GM11168 (cell line): ENCODE data around the gene CKAP2L.

Experiments used
- in situ Hi-C: fragments of 300-500 bp; cut with MboI; formaldehyde crosslinking; loops from one replicate; pipeline ENCODE4 v1.12.0; 2022; ENCODE audit warnings: low sequenced_read_pairs; ENCODE audit not compliant: unreplicated experiment

CKAP2L gene

DNA sequence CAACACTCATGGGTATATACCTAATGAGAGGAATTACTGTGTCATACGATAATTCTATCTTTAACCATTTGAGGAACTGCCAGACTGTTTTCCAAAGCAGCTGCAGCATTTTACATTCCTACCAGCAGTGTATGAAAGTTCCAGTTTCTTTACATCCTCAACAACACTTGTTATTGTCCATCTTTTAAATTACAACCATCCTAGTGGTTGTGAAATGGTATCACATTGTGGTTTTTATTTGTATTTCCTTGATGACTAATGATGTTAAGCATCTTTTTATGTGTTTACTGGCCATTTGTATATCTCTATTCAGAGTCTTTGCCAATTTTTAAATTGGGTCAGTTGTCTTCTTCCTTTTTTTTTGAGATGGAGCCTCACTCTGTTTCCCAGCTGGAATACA lies 4.0 kb upstream of the CKAP2L start:
- in situ Hi-C loops: no loop called here

DNA sequence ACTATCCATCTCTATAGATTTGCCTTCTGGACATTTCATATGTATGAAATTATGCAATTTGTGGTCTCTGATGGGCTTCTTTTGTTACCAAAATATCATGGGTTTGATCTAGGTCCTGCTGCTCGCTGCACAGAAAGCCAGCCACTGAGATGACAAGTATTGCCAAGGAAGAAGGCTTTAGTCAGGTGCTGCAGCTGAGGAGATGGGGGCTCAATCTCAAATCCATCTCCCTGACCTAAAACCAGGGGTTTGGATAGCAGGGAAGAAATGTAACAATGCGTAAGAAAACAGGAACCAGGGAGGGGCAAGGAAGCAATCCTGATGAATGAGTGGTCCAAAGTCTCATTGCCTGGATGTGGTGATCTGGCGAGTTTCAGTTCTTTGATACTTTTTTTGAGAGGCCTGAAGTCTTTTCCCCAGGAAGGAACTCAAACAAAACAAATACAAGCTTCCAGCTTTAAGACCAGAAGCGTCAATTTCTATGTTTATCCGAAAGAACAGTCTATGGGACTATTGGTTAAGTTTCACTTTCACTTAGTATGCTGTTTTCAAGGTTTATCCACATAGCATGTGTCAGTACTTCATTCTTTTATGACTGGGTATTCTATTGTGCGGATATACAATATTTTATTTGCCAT lies 3.4 kb upstream of the CKAP2L start:
- in situ Hi-C loops: no loop called here

DNA sequence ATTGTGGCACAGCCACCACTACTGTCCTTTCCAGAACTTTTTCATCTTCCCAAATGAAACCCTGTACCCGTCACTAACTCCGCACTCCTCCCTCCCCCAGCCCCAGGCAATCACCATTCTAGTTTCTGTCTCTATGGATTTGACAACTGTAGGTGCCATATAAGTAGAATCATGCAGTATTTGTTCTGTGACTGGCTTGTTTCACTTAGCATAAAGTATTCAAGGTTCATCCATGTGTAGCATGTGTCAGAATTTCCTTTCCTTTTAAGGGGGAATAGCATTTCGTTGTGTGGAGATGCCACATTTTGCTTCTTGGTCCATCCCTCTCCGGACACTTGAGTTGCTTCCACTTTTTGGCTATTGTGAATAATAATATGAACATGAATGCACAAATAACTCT lies 842 bp upstream of the CKAP2L start:
- in situ Hi-C loops: no loop called here

DNA sequence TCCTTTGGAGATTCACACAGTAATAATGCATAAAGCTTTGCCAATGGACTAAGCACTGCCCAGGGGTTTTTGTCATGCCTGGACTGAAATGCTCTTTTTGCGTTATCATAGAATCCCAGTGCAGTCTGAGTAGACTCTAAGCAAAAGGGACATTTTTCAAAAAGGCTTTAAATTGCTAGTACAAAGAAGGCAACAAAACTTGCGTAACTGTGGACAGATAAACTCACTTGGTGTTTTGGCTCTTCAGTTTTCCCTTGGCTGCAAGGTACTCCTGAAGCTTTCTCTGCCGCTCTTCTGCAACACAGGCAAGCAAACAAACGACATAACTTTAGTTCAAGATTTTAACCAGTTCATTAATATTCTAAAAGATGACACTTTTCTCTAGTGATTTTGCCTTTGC lies 2.1 kb downstream of the CKAP2L start:
- in situ Hi-C loops: no loop called here

DNA sequence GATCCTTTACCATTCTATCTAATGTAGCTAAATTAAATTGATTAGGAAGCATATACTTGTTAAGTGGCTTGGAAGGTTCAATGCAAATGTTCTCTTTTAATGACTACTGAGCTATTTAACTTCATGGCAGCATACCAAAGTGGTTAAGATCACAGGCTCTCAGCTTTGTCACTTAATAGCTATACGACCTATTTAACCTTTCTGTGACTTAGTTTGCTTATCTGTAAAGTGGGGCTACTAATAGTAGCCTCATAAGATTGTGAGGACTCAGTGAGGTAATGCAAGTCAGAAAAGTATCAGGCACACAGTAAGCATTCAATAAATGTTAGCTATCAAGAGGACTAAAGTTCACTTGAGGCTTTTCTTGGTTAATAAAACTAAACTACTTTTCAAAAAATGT lies 4.3 kb downstream of the CKAP2L start:
- in situ Hi-C loops: no loop called here

DNA sequence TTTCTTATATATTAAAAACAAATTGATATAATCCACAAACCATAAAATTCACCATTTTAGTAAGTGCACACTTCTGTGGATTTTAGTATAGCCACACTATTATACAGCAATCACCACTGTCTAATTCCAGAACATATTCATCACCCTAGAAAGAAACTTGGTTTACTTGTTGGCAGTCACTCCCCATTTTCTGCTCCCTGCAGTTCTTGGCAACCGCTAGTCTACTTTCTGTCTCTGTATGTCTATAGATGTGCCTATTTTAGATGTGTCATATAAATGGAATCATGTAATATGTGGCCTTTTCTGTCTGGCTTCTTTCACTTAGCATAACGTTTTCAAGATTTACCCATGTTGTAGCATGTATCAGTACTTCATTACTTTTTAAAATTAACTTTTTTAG lies 5.7 kb downstream of the CKAP2L start:
- in situ Hi-C loops: loop anchor here (5.0 kb wide), 1 partner anchor 119 kb away; no protein-coding TSS in a partner anchor

DNA sequence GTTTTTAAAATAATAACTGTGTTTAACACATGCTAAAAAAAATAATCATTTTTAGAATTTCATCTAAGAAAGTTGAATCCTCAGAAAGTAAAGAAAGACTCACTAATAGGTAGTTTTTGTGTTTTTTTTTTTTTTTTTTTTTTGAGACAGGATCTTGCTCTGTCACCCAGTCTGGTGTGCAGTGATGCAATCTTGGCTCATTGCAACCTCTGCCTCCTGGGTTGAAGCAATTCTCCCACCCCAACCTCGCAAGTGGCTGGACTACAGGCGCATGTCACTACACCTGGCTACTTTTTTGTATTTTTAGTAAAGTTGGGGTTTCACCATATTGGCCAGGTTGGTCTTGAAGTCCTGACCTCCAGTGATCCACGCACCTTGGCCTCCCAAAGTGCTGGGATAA lies 7.1 kb downstream of the CKAP2L start:
- in situ Hi-C loops: loop anchor here (5.0 kb wide), 1 partner anchor 120 kb away; no protein-coding TSS in a partner anchor

DNA sequence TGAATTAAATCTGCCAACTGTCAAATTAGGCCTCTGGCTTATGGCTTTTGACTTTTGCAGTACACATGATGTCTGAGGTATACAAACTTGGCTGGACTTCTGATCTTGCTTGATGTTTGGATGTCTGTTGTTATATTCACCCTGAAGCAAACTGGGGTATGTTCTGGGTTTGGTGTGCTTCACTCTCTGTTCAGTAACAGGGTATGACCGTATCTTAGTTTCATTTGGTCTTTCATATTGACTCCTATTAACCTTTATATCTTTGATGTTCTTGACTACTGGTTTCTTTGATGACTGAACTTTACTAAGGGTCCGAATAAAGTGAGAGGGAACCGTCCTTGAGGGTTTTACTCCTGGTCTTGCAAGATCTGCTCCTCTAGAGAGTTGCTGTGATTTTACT lies 8.2 kb downstream of the CKAP2L start:
- in situ Hi-C loops: loop anchor here (5.0 kb wide), 1 partner anchor 121 kb away; no protein-coding TSS in a partner anchor

DNA sequence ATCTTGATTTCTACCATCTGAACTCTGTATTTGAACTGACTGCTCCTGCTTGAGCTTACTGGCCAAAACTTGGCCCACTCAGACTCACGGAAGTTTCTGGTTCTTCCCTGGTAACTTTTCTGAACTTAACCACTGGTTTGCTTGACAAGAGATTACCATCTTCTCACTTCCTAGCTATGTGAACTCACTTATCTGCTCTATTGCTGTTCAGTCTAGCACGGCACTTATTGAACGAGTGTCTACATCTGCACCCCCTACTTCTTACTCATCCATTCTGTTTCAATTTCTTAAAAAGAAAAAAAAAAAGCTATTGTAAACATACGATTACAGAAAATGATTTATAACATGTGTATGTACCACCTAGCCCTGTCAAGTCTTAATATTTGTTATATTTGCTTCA lies 9.0 kb downstream of the CKAP2L start:
- in situ Hi-C loops: loop anchor here (5.0 kb wide), 1 partner anchor 122 kb away; no protein-coding TSS in a partner anchor

DNA sequence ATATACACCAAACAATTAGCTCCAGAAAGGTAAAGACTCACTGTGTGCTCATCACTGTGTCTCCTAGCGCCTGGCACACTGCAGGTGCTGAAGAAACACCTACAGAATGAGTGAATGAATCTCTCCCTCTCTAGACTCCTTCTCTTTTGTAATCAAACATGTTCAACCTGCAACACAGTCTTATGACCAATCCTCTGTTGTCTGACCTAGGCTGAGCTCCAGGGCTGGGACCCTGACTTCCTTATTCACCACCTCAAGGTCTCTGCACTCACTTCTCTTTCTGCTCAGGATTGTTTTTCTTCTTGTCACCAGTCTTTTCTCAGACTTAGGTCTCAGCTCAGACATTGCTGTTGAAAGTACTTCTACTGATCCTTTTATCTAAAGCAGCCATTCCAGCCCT lies 9.8 kb downstream of the CKAP2L start:
- in situ Hi-C loops: no loop called here

DNA sequence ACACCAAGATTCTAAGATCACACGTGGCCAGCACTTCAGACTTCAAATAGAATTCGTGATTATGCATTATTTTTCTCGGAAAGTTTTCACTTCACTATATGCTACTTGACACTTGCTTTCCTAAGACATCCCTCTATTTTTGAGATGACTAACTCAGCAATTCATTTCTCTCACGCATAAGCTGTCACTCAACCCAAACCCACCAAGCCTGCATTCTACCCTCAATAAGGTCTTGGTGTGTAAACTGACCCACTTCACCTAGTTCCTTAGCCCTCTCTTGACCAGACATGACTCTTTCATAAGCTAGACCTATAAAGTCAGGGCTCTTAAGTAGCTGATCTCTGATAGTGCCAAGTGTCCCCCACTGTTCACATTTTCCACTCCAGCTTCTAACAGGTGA lies 11.7 kb downstream of the CKAP2L start:
- in situ Hi-C loops: no loop called here

DNA sequence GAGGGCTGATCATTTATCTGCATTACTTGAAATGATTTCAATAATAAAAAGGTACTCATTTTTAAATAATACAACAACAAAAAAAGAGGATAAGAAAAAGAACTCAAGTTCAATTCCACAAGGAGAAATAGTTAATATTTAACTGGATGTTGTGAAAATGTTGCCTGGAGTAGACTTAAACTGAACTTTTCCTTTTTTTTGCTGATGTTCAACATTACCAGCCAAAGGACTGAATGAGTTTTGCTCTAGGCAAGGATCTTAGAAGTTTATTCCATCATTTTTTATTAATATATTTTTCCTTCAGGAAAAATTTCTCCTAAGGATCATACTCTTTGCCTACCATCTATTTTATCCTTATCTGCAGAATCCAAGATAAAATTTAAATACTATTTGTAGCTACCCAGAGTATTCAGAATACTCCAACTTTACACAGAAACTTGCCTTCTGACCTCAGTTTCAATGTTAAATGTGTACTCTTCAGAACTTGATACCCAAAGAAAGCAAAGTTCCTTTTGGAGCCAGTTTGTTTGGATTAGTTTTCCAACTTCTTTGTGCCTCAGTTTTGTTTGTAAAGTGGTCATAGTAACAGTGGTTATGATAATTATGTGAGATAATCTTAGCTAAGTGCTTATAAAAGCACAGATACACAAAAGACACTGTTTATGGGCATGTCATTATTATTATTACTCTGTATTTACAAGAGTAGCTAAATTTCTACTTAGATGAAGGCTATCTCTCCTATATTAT lies 12.8 kb downstream of the CKAP2L start:
- in situ Hi-C loops: no loop called here

DNA sequence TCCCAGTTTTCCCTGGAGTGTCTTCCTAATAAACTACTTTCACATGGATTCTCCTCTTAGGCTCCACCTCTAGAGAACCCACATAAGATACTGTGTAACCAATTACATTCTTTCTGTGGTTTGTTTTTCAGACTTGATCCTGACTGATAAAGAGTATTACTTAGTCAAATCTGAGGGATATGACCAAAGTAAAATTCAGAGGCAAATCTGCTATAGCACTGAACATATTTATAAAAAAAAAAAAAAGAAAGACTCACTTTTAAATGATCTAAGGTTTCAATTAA lies 13.9 kb downstream of the CKAP2L start:
- in situ Hi-C loops: no loop called here

DNA sequence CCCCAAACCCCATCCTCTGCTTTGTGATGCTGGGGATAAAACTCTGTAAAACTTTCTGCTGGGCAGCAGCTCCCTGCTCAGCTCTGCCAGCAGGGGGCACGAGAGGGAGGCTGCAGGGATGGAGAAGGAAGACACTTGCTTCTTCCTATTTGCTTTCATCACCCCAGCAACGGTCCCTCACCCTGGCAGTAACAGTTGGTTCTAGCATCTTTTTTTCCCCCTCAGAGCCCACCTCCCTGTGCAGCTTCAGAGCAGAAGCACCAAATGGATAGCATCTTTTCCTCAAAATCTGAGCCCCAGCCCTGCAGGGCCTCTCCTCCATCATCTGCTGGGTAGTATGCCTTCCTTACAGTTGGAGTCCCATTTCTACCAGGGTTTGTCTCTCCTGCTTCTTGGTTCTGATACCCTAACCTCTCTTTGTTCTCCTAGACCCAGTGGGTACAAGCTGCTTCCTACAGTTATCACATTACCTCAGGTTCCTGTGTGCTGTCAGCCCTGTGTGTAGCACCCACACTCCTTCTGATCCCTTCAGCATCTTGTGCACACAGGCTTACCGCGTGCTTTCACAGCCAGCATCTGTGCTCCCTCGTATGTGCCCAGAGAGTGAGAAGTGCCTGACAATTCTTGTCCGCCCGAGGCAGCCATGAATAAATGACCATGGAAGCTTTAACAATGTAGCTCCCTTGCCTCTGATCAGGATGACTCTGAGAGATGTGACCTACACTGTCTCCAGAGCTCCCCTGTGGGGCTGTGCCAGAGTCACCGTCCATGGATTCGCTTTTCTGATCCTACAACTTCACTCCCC lies 14.5 kb downstream of the CKAP2L start:
- in situ Hi-C loops: loop anchor here (10.0 kb wide), 1 partner anchor 155 kb away; no protein-coding TSS in a partner anchor

DNA sequence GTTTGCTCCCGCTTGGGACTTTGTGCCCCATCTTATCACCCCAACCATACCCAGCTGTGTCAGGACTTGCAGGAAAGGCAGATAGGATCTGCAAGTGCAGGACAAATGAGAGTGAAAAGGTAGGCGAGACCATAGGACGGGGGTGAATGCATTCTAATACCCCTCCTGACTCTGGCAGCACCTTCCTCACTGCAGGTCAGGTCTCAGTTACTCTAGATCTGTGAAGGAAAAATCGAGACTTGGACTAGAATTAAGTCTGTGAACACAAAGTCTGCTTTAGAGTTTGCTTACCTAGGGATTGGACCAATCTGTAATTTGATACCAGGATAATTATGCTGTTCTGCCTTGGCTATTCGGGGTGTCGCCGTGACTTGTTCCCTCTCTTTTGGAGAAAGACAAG lies 23.9 kb downstream of the CKAP2L start:
- in situ Hi-C loops: loop anchor here (10.0 kb wide), 1 partner anchor 164 kb away; no protein-coding TSS in a partner anchor

DNA sequence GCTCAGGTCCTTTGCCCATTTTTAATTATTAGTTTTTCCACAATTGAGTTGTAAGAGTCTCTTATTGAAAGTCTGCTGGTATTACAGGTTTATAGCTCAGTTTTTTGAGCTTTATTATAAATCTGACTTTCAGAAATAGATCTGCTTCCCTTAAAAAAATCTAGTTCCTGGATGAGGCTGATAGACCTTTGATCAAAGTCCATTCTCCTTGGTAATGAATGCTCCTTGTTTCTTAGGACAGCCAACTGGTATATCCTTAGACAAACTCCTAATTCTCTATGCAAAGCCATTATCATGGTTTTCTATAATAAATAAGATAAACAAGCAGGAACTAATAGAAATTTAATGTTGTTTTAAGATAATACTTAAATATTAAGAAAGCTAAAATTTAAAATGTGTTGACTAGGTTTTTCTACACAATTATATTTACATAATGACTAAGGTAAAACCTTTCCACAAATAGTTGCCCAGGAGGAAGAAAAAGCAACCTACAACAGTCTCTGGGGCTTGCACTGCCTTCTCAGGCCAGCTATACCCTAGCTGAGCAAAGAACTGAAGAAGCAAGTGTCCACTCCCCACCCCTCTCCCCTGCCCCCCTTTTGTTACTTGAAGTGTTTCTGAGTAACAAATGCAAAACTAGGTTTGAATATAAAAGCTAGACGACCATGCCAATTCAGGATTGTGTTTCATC lies 26.7 kb downstream of the CKAP2L start:
- in situ Hi-C loops: no loop called here

DNA sequence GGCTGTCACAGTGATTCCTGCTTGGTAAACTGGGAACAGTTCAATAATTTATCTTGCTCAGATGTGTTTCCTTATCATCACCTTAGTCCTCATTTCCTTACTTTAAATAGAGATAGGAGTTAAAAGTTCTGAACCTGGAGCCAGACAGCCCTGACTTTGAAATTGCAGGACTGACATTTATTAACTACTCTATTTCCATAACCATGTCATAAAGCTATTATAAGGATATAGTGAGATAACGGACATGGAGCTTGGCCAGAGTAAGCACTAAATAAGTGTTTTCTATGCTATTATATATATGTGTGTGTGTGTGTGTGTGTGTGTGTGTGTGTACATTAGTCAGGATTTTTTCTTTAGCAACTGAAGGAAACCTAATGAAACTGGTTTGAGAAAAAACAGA lies 30.5 kb downstream of the CKAP2L start:
- in situ Hi-C loops: no loop called here

DNA sequence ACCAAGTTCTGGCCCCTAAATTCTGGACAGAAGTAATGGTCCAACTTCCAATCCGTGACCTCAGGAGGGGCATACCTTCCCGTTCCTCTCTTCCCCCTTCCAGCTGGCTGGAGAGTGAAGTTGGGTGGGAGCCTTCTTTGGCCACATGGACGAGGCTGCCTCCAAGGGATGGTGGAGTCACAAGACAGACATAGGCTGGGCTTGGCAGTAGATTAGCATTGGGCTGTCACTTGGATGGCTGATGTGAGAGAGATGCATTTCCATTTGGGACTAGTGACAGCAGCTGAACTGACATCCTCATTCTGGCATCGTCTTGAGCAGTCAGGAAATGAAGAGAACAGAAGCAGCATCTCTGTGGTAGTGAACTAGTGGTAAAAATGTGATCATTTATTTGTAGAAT lies 31.0 kb downstream of the CKAP2L start:
- in situ Hi-C loops: no loop called here

DNA sequence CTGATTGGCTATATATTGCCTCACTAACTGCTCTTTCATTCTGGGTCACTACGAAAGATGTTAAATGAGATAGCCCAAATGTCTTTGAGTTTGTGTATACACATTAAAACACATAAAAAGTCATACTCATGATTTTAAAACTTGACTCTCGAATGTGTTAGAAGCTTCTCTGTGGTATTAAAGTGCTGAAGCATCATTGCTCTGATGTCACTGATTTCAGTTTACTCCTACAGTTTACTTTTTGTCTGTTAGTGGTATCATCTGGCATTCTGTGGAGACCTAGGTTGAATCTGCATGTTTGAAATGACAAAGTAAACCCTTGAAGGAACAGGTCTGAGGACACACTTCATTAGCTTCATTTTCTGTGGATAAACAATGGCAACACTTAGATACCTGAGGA lies 32.9 kb downstream of the CKAP2L start:
- in situ Hi-C loops: no loop called here

DNA sequence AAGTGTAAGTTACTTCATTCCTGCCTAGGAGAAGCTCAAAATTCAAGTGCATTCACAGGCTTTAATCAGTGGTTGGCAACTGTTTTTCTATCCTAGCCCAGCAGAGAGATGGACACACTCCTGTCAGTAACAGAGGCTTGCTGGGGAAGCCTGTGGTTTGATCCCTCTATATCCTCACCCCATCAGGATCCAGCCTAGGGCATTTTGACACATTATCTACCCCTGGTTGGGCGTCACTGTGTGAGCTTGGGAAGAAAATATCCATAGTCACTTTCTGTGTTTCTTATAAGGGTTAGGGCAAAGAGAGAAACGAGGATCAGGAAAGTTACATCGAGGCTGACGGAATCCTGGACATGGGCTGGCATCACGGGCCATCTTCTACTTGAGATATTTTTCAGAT lies 33.6 kb downstream of the CKAP2L start:
- in situ Hi-C loops: no loop called here

DNA sequence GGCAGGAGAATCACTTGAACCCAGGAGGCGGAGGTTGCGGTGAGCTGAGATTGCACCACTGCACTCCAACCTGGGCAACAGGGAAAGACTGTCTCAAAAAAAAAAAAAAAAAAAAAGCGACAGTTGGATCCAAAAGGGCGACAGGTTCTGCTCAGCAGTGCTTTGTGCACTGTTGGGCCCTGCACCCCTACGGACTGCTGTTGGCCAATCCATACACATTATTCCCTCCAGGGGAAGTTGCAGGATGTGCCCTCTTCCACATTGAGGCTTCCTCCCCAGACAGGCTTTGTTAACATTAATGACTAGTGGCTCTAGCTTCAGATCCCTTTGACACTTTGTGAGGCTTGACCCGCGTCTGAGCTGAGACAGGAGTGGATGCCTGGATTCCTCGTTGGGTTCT lies 34.2 kb downstream of the CKAP2L start:
- in situ Hi-C loops: no loop called here
